ENCODE results near the gene AKAP3. TPM values are rescaled to one million over a fixed set of nuclear protein-coding genes. Genes with fewer than 3 reads are reported as not detected.
A peak's percentile ranks its signal among the peaks of the same experiment; 100 is the strongest.

AKAP3 gene
- total and polyA plus RNA-seq, 8 donors: 0.29 to 1.3 (median 0.48) TPM; not detected in 2

DNA sequence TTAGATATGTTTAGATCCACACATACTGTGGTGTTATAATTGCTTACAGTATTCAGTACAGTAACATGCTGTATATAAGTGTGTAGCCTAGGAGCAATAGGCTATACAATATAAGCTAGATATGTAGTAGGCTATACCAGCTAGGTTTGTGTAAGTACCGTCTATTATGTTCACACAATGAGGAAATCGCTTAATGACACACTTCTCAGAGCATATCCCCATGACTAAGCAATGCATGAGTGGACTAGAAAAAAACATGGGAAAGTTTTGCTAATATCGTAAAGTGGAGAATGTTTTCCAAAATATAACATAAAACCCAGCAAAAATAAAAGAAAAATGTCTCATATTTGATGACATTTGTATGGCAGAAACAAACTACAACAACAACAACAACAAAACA is 27.3 kb downstream of the AKAP3 start:
- TF ChIP-seq POLR2A (IDR thresholded peaks at IDR 0.05): no peak
- TF ChIP-seq, protein P1, sequence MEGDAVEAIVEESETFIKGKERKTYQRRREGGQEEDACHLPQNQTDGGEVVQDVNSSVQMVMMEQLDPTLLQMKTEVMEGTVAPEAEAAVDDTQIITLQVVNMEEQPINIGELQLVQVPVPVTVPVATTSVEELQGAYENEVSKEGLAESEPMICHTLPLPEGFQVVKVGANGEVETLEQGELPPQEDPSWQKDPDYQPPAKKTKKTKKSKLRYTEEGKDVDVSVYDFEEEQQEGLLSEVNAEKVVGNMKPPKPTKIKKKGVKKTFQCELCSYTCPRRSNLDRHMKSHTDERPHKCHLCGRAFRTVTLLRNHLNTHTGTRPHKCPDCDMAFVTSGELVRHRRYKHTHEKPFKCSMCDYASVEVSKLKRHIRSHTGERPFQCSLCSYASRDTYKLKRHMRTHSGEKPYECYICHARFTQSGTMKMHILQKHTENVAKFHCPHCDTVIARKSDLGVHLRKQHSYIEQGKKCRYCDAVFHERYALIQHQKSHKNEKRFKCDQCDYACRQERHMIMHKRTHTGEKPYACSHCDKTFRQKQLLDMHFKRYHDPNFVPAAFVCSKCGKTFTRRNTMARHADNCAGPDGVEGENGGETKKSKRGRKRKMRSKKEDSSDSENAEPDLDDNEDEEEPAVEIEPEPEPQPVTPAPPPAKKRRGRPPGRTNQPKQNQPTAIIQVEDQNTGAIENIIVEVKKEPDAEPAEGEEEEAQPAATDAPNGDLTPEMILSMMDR (IDR thresholded peaks at IDR 0.05): no peak
- TF ChIP-seq POLR2AphosphoS5 (IDR thresholded peaks at IDR 0.05): no peak
- TF ChIP-seq EP300 (IDR thresholded peaks at IDR 0.05): no peak
- no peak overlapping the region for H3K4me3 ChIP-seq
- 91 to 95% (median 93%) methylated on average over 3 of the region's 3 CpGs for WGBS, 5 donors
- no peaks in the 10 kb centered on the region for H3K9me3 ChIP-seq
- no peak overlapping the region for H3K27ac ChIP-seq
- no peaks in the 10 kb centered on the region for H3K36me3 ChIP-seq
- H3K27me3 ChIP-seq: no peaks in the 10 kb centered on the region
- intact Hi-C loops (cut with DNase I; ENCODE audit: low total_unique reads): no loop called here
- DNase-seq: no peak
- no peaks in the 10 kb centered on the region for H3K4me1 ChIP-seq

DNA sequence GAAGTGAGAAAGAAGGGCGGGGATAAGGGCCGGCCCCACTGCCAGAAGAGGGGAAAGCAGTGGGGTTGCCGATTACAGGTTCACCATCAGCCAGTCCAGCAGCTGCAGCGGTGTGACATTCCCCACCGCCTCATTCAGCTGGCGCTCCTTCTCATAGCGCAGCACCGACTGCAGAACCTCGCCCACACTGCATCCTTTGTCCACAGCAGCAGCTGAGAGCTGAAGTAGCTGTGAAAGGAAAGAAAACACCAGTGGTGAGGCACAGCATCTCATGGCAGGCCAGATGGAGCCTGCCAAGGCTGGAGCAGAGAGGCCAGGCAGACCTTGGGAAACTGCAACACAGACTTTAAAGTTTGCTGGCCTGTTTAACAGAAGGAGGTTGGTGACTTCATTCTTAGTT is 33.2 kb downstream of the AKAP3 start:
- TF ChIP-seq, protein P1 (IDR thresholded peaks at IDR 0.05): no peak
- no peak for TF ChIP-seq POLR2AphosphoS5 (IDR thresholded peaks at IDR 0.05)
- no peak for TF ChIP-seq EP300 (IDR thresholded peaks at IDR 0.05)
- TF ChIP-seq POLR2A (IDR thresholded peaks at IDR 0.05): no peak
- Histone ChIP-seq H3K9me3 (no peaks in the 10 kb centered on the region), H3K36me3 (peaks cover 25 to 56% (median 55%) of the 10 kb centered on the region in 4 donors), H3K27ac (no peak overlapping the region), H3K4me1 (no peaks in the 10 kb centered on the region), H3K4me3 (no peak overlapping the region), H3K27me3 (no peaks in the 10 kb centered on the region)
- intact Hi-C loops (cut with DNase I; ENCODE audit: low total_unique reads): no loop called here
- 87 to 95% (median 90%) methylated on average over 9 of the region's 9 CpGs for WGBS, 5 donors
- no peak for DNase-seq

DNA sequence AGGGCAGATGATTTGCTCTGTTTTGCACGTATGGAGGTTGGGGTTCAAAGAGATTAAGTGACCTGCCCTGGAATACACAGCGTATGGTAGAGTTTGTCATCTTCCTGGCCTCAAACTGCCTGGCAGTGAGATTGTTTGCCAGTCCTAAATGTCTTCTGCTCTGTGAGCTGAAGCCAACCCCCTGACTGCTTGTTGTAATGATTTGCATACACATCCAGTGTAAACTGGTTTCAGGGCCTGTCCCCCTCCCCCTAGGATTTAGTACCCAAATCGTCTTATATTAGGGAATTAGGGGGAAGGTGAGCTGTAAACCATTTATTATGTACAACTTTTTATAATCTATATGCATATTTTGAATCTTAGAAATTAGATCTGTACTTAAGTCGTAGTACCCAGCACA is 38.4 kb downstream of the AKAP3 start:
- WGBS, 5 donors: 55 to 87% (median 72%) methylated on average over 4 of the region's 4 CpGs
- DNase-seq: no peak
- Histone ChIP-seq H3K27me3 (no peaks in the 10 kb centered on the region), H3K36me3 (peaks cover 25 to 83% (median 63%) of the 10 kb centered on the region in 4 donors), H3K4me3 (no peak overlapping the region), H3K27ac (no peak overlapping the region), H3K9me3 (no peaks in the 10 kb centered on the region), H3K4me1 (peaks cover 0 to 22% (median 17%) of the 10 kb centered on the region in 4 donors)
- intact Hi-C loops (cut with DNase I; ENCODE audit: low total_unique reads): no loop called here
- no peak for TF ChIP-seq POLR2AphosphoS5 (IDR thresholded peaks at IDR 0.05)

DNA sequence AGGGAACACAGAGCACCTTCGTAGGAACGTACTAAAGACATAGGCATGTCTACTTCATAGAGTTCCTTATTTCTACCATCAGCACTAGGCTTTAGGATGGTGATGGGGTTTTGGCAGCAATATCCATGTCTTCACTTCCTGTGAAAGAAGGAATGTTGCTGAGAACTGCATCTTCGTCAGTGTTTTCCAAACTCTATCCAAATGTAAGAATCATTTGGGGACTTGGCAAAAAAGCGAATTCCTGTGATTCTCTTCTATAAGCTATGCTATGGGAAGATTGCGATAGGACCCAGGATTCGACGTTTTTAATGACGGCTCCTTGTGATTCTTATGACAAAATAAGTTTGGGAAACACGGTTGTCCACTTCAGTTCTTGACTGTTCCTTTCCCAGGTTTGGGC is 39.8 kb downstream of the AKAP3 start:
- no peak overlapping the region for H3K4me3 ChIP-seq
- 88 to 94% (median 91%) methylated on average over 9 of the region's 9 CpGs for WGBS, 5 donors
- H3K27me3 ChIP-seq: no peaks in the 10 kb centered on the region
- H3K36me3 ChIP-seq: peaks cover 25 to 69% (median 49%) of the 10 kb centered on the region in 4 donors
- intact Hi-C loops (cut with DNase I; ENCODE audit: low total_unique reads): no loop called here
- peak in 1 of 2 donors; percentile 28 for DNase-seq
- TF ChIP-seq POLR2AphosphoS5 (IDR thresholded peaks at IDR 0.05): no peak
- no peaks in the 10 kb centered on the region for H3K9me3 ChIP-seq
- peaks cover 0 to 25% (median 20%) of the 10 kb centered on the region in 4 donors for H3K4me1 ChIP-seq
- H3K27ac ChIP-seq: no peak overlapping the region

DNA sequence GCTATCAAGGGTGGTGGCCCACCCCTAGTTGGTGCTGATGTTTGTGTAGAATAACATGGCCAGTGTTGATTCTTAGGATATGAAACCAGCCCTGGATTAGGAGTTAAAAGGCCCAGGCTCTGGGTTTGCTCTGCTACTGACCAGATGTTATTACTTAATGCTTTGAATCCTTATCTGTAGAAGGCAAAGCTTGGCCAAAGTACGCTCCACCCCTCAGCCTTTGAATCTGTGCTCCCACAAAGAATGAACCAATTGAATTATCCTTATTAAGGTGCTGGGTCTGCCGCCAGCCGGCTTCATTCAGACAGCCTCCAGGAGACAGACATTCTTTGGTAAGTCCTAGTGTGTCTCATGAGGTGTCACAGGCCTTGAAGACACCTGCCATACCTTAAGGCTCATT is 41.8 kb downstream of the AKAP3 start:
- Histone ChIP-seq H3K36me3 (peaks cover 7 to 49% (median 29%) of the 10 kb centered on the region in 4 donors), H3K27me3 (no peaks in the 10 kb centered on the region), H3K4me1 (peaks cover 0 to 25% (median 20%) of the 10 kb centered on the region in 4 donors), H3K4me3 (no peak overlapping the region), H3K27ac (no peak overlapping the region), H3K9me3 (no peaks in the 10 kb centered on the region)
- WGBS, 5 donors: 55 to 88% (median 70%) methylated on average over 3 of the region's 3 CpGs
- no peak for TF ChIP-seq POLR2A (IDR thresholded peaks at IDR 0.05)
- no peak for TF ChIP-seq EP300 (IDR thresholded peaks at IDR 0.05)
- TF ChIP-seq, protein P1 (IDR thresholded peaks at IDR 0.05): no peak
- no peak for TF ChIP-seq POLR2AphosphoS5 (IDR thresholded peaks at IDR 0.05)
- intact Hi-C loops (cut with DNase I; ENCODE audit: low total_unique reads): no loop called here
- peak in 1 of 2 donors; percentile 9 for DNase-seq
